ENCODE results near the gene MMP1.
"Not testable (repeated sequence)": the region's sequence is repeated elsewhere in the genome, so short reads cannot be mapped to it uniquely, and the experiment has no call there.

The MMP1 gene

GRCh38 chr11:102753267-102753666 is 44.7 kb downstream of the MMP1 start:
- peaks cover 14% of the 10 kb centered on the region; the same call in 1 of the 2 replicates for H3K4me1 ChIP-seq (ENCODE audit: insufficient read depth, low read length)
- H3K9ac ChIP-seq (ENCODE audit: low read depth, low read length), result no peak overlapping the region
- H3K27me3 ChIP-seq (ENCODE audit: insufficient read depth, low read length), result no peaks in the 10 kb centered on the region
- no peak overlapping the region for H3K27ac ChIP-seq (ENCODE audit: low read length)
- H3K36me3 ChIP-seq (ENCODE audit: insufficient read depth, low read depth, low read length), result no peaks in the 10 kb centered on the region
- H3K9me3 ChIP-seq (ENCODE audit: insufficient read depth, low read depth, low read length), result no peaks in the 10 kb centered on the region
- H3K4me3 ChIP-seq (ENCODE audit: low read length), result no peak overlapping the region

DNA sequence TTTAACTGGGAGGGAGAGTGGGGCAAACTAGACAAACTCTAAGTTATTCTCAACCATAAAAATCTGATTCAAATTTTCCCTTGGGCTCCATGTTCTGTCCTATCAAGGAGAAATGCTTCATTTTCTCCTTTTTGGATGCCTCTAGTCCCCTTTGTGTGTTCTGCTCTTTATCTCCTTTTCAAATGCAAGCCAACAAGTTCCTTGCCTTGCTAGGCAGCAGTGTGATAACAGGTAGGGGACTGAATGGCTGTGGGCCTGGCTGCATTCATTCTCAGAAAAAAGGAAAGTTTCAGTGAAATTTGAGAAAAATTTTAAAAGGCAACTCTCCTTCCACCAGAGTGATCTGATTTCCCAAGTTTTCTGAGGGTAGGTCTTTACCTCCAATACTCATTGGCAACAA is 46.3 kb downstream of the MMP1 start:
- H3K9ac ChIP-seq (ENCODE audit: low read depth, low read length), result peak overlapping the region; percentile 36; the same call in 1 of the 2 replicates

GRCh38 chr11:102749101-102749722 is 48.7 kb downstream of the MMP1 start:
- Histone ChIP-seq H3K4me1 (ENCODE audit: insufficient read depth, low read length) (peaks cover 14% of the 10 kb centered on the region; the same call in 1 of the 2 replicates), H3K36me3 (ENCODE audit: insufficient read depth, low read depth, low read length) (no peaks in the 10 kb centered on the region), H3K9ac (ENCODE audit: low read depth, low read length) (no peak overlapping the region), H3K27me3 (ENCODE audit: insufficient read depth, low read length) (no peaks in the 10 kb centered on the region), H3K27ac (ENCODE audit: low read length) (no peak overlapping the region), H3K4me3 (ENCODE audit: low read length) (no peak overlapping the region), H3K9me3 (ENCODE audit: insufficient read depth, low read depth, low read length) (no peaks in the 10 kb centered on the region)

More for the DNA sequence above, 46.3 kb downstream of the MMP1 start:
- 0 out of 2 replicates have a peak overlapping the region, but pooled peaks have one; percentile 9 for H3K4me3 ChIP-seq (ENCODE audit: low read length)
- no peaks in the 10 kb centered on the region for H3K9me3 ChIP-seq (ENCODE audit: insufficient read depth, low read depth, low read length)
- H3K36me3 ChIP-seq (ENCODE audit: insufficient read depth, low read depth, low read length), result no peaks in the 10 kb centered on the region
- peaks cover 14% of the 10 kb centered on the region; the same call in 1 of the 2 replicates for H3K4me1 ChIP-seq (ENCODE audit: insufficient read depth, low read length)
- H3K27ac ChIP-seq (ENCODE audit: low read length), result peak overlapping the region; percentile 42
- no peaks in the 10 kb centered on the region for H3K27me3 ChIP-seq (ENCODE audit: insufficient read depth, low read length)

DNA sequence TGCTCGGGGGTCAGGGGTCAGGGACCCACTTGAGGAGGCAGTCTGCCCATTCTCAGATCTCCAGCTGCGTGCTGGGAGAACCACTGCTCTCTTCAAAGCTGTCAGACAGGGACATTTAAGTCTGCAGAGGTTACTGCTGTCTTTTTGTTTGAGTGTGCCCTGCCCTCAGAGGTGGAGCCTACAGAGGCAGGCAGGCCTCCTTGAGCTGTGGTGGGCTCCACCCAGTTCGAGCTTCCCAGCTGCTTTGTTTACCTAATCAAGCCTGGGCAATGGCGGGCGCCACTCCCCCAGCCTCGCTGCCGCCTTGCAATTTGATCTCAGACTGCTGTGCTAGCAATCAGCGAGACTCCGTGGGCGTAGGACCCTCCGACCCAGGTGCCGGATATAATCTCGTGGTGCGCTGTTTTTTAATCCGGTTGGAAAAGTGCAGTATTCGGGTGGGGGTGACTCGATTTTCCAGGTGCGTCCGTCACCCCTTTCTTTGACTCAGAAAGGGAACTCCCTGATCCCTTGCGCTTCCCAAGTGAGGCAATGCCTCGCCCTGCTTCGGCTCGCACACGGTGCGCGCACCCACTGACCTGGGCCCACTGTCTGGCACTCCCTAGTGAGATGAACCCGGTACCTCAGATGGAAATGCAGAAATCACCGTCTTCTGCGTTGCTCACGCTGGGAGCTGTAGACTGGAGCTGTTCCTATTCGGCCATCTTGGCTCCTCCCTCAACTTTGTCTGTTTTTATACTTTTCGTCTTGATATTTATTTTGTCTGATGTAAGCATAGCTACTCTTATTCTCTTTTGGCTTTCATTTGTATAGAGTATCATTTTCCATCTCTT is 51.0 kb downstream of the MMP1 start:
- not testable (repeated sequence) for H3K36me3 ChIP-seq (ENCODE audit: insufficient read depth, low read depth, low read length); H3K27me3 ChIP-seq (ENCODE audit: insufficient read depth, low read length); H3K9me3 ChIP-seq (ENCODE audit: insufficient read depth, low read depth, low read length); H3K27ac ChIP-seq (ENCODE audit: low read length); H3K9ac ChIP-seq (ENCODE audit: low read depth, low read length); H3K4me1 ChIP-seq (ENCODE audit: insufficient read depth, low read length); H3K4me3 ChIP-seq (ENCODE audit: low read length)
